Rectal smooth muscle tissue (tissue), 1 donor: Measurements from ENCODE around the gene TNXB.
"Not testable (repeated sequence)": the region's sequence is repeated elsewhere in the genome, so short reads cannot be mapped to it uniquely, and the experiment has no call there.

ENCODE experiments used
- H3K27ac ChIP-seq: one replicate; pipeline ENCODE4 v1.7.0; 2013; ENCODE audit warnings: low read depth, low read length, inconsistent platforms
- H3K27me3 ChIP-seq: one replicate; pipeline ENCODE4 v1.7.0; 2013; ENCODE audit warnings: low read length; ENCODE audit not compliant: control insufficient read depth, insufficient read depth
- H3K36me3 ChIP-seq: one replicate; pipeline ENCODE4 v1.7.0; 2013; ENCODE audit warnings: low read length; ENCODE audit not compliant: control insufficient read depth, insufficient read depth
- H3K4me1 ChIP-seq: one replicate; pipeline ENCODE4 v1.7.0; 2013; ENCODE audit warnings: low read length; ENCODE audit not compliant: control insufficient read depth, insufficient read depth
- H3K4me3 ChIP-seq: one replicate; pipeline ENCODE4 v1.7.0; 2013; ENCODE audit warnings: low read length
- H3K9ac ChIP-seq: one replicate; pipeline ENCODE4 v1.7.0; 2013; ENCODE audit warnings: low read length

TNXB gene

DNA sequence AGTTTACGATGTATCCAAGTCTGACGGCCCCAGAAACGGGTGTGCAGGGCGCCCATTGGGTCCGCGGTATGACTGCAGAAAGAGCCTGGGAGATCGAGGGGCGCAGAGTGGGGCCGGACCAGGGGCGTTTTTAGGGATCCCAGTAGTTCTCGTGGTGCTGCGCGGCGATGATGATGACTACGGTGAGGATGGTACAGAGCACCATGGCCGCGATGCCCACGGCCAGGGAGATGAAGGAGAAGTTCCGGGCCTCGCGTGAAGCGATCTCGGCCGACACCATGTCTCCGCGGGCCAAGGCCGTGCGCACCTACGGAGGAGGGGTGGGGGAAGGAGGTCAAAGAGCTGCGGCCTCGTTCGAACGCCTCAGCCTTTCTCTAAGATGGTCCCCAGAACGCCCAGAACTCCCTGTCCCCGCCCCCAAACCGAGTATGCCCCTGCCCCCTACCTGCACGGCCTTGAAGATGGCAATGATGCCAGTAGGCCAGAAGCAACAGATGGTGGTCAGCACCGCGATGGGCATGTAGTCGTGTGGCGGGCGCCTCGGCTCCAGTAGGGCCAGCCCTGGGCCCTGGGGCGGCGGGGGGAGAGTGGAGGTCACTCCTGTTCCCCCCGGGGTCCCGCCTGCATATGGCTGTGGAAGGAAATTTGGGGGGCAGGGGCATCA, 40.1 kb upstream of the TNXB start:
- H3K27me3 ChIP-seq, result peaks cover 2% of the 10 kb centered on the region
- peaks cover 2% of the 10 kb centered on the region for H3K36me3 ChIP-seq
- H3K27ac ChIP-seq, result no peak overlapping the region
- H3K4me3 ChIP-seq, result no peak overlapping the region
- H3K4me1 ChIP-seq, result peaks cover 12% of the 10 kb centered on the region
- no peak overlapping the region for H3K9ac ChIP-seq

DNA sequence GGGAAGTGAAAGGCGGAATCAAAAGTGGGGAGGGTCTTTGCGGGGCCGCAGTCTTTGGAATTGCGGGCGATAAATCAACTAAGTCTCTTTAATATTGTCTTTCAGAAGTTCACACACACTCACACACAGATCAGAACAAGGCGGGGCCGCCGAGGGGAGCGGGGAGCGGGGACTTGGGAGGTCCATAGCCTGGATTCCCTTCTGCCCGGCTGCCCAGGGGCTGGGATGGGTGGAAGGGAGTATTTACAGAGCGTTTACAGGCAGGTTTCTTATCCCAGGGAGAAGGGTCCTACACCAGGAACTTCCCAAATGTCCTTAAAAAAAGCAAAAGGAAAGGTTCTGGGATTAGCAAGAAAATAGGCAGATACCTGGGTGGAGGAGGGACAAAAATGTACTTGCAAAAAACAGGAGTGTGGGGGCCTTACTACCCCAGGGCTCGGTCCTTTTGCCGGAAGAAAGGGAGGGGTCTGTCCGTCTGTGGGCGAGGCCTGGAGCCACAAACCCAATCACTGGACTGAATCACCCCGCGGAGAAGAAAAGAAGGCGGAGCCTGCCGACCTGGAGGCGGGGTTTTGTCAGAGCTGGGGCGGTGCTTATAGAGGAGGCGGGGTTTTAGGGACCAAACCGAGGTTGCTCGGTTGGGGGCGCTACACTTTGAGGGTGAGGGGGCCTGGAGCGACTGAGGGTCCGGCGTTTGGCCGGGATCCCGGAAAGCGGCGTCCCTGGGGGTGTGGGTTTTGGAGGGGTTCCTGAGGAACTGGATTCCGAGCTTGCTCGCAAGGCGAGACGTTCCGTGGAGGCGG, 39.4 kb upstream of the TNXB start:
- H3K4me1 ChIP-seq, result peaks cover 12% of the 10 kb centered on the region
- H3K27ac ChIP-seq, result no peak overlapping the region
- peak overlapping the region; percentile 18 for H3K4me3 ChIP-seq
- no peak overlapping the region for H3K9ac ChIP-seq
- peaks cover 2% of the 10 kb centered on the region for H3K36me3 ChIP-seq
- peaks cover 2% of the 10 kb centered on the region for H3K27me3 ChIP-seq

DNA sequence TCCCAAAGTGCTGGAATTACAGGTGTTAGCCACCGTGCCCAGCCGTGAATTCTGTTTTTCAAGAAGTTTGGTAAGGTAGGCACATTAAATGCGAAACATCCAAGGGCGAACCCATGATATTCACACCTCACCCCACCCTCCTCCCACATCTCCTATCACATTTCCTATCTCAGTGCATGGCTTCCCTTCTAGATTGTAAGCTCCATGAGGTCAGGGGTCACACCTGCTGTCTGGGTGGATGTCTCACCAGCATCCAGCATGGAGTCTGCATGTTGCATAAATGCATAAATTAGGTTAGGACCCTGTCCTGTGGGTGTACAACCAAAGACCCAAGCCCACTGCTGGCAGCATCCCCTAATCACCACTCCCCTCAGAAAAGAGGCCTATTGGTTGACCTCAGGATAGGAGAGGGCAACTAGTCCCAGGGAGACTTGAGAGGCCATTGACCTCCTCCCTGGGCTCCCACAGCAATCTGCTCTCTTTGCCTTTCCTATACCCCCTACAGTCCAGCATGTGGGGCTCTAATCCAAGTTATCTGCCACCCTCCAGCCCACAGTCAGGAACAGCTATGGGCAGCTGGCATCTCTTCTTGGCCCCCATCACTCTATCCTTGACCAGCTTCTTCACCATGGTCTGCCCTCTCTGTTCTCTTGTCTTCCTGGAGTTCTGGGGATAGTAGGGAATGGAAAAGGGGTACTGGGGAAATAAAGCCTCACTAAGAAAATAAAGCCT, 38.4 kb upstream of the TNXB start:
- peaks cover 2% of the 10 kb centered on the region for H3K27me3 ChIP-seq
- no peak overlapping the region for H3K4me3 ChIP-seq
- no peak overlapping the region for H3K27ac ChIP-seq
- peaks cover 2% of the 10 kb centered on the region for H3K36me3 ChIP-seq
- no peak overlapping the region for H3K9ac ChIP-seq
- H3K4me1 ChIP-seq, result peaks cover 12% of the 10 kb centered on the region

DNA sequence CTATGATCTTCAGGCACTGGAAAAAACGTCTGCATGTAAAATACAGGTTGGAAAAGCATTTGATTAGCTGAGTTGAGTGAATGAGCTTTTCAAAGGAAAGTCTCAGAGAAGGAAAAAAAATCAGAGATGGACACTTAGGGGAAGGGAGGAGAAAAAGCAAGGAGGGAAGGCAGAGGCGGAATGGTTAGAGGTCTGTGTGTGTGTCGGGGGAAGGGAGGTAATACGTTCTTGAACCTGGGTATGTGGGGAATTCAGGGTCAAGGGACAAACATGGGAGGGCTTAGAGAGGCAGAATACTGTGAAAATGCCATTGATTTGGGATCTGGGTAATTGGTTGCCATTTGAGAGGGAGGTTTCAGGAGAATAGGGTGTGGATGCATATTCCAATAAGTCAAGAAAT, 37.5 kb upstream of the TNXB start:
- no peak overlapping the region for H3K9ac ChIP-seq
- no peak overlapping the region for H3K4me3 ChIP-seq
- H3K27ac ChIP-seq, result no peak overlapping the region
- H3K4me1 ChIP-seq, result peaks cover 8% of the 10 kb centered on the region
- H3K27me3 ChIP-seq, result peaks cover 2% of the 10 kb centered on the region
- peaks cover 2% of the 10 kb centered on the region for H3K36me3 ChIP-seq

DNA sequence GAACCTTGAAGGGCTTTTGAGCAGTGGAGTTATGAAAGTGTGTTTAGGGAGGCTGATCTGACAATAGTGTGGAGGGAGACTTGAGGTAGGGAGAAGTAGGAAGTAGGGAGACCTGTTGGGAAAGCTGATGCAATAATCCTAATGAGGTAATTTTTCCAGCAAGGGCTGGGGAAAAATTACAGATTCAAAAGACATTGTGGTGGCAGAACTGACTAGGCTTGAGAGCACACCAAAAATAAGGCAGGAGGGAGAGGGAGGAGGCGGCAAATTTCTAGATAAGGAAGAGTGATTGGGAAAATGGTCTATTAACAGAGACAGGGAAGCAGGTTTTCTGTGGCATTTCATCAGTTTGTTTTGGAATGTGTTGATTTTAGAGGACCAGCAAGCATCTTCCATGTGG, 37.1 kb upstream of the TNXB start:
- no peak overlapping the region for H3K9ac ChIP-seq
- H3K27me3 ChIP-seq, result peaks cover 2% of the 10 kb centered on the region
- no peak overlapping the region for H3K27ac ChIP-seq
- H3K36me3 ChIP-seq, result peaks cover 2% of the 10 kb centered on the region
- peaks cover 6% of the 10 kb centered on the region for H3K4me1 ChIP-seq
- H3K4me3 ChIP-seq, result no peak overlapping the region

DNA sequence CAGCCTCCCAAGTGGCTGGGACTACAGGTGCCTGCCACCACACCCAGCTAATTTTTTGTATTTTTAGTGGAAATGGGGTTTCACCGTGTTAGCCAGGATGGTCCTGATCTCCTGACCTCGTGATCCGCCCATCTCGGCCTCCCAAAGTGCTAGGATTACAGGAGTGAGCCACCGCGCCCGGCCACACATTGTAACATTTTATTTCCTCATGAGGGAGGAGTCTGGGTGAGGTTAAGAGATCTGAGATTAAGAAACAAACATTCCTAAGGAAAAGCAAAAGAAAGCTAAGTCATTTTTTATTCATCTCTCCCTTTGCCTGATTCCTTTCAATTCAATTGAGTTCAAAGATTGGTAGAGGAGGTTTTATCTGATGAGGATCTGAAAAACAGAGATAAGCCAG, 35.1 kb upstream of the TNXB start:
- H3K27ac ChIP-seq, H3K9ac ChIP-seq, H3K27me3 ChIP-seq, H3K36me3 ChIP-seq, H3K4me3 ChIP-seq, H3K4me1 ChIP-seq: not testable (repeated sequence)

DNA sequence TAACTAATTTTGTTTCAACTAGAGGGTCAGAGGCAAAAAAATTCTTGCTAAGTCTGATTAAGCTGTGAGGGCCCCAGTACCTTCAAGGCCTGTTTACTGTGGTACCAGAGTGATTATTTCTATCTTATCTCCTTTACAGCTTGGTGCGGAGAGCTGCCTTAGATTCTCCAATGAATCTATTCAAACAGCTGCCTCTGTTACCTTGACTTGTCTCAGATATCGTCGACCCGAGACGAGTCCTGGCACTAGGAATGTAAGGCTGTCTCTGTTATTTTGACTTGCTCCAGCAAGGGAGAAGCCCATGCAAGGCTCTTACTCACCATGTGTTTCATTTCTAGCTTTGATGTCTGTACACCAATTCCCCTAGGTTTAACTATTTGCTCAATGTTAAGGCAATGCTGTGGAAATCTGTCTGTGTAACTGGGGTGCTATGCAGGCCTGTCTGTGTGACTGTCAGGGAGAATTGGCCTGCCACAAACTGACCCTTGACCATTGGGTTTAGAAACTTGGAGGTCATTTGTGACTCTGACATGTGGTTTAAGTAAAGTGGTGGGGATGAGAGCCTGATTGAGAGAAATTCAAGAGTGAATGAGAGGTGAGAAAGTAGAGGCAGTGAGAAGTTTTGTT, 31.4 kb upstream of the TNXB start:
- Histone ChIP-seq H3K9ac (no peak overlapping the region), H3K4me1 (no peaks in the 10 kb centered on the region), H3K4me3 (no peak overlapping the region), H3K27me3 (no peaks in the 10 kb centered on the region), H3K36me3 (no peaks in the 10 kb centered on the region), H3K27ac (no peak overlapping the region)

DNA sequence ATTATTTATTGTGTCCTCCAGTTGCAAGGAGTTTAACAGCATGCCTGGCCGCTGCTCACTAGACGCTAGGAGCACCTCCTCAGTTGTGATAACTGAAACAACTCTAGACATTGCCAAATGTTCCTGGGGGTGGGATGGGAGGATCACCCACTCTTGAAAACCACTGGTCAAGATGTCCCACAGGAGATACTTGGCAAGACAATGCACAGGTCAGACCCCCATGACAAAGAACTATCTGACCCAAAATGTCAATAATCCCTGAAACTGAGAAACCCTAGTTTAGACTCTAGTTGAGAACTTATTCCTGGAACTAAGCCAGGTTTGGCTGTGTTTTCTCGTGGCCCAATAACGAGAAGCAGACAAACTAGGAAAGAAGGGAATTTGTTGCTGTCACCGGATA, 30.5 kb upstream of the TNXB start:
- Histone ChIP-seq H3K36me3 (no peaks in the 10 kb centered on the region), H3K4me1 (no peaks in the 10 kb centered on the region), H3K4me3 (no peak overlapping the region), H3K27ac (no peak overlapping the region), H3K9ac (no peak overlapping the region), H3K27me3 (no peaks in the 10 kb centered on the region)

DNA sequence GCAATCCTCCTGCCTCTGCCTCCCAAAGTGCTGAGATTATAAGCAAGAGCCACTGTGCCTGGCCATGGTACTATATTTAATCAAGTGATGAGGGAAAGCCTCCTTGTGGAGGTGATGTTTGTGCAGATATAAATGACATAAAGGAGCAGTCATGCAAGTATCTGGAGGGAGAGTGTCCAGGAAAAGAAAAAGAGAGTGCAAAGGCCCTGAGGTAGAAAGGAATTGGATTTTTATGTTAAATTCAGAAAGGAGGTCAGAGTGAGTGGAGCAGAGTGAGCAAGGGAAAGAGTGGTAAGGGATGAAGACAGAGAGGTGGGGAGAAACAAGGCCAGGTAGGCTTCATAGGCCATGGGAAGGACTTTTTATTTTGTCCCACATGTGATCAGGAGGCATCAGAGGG, 28.3 kb upstream of the TNXB start:
- no peaks in the 10 kb centered on the region for H3K27me3 ChIP-seq
- no peak overlapping the region for H3K9ac ChIP-seq
- no peak overlapping the region for H3K27ac ChIP-seq
- no peak overlapping the region for H3K4me3 ChIP-seq
- no peaks in the 10 kb centered on the region for H3K36me3 ChIP-seq
- H3K4me1 ChIP-seq, result no peaks in the 10 kb centered on the region

DNA sequence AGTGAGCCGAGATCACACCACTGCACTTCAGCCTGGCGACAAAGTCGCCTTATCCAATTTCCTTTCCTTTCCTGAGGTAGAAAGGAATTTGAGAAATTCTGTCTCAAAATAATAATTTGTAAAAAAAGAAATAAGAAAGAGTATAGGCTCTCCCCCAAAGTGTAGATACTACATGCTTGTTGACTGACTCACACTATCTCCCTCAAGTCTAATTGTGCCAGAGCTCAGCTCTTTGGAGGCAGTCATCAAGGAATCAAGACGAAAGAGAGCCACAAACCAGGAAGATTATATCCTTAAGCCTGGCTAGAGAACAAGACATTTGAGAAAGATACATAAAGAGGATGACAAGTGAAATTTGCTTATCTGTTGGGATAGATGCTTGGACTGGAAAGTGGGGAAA, 24.6 kb upstream of the TNXB start:
- no peak overlapping the region for H3K27ac ChIP-seq
- no peaks in the 10 kb centered on the region for H3K27me3 ChIP-seq

DNA sequence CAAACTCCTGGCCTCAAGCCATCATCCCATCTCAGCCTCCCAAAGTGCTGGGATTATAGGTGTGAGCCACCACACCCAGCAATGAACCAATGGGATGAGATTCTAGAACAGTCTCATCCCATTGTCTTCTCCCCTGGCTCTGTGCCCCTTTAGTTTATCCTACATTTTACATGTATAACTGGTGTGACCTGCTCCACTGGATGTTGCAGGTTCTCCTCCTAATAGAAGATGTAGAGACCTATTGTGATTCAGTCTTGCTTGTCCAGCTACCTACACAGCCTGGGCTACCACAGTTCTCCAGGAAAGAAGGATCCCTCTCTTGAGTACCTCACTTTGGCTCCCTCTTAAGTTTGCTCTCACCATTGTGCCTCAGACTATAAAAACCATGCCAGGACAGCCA, 23.0 kb upstream of the TNXB start:
- no peak overlapping the region for H3K4me3 ChIP-seq
- no peaks in the 10 kb centered on the region for H3K36me3 ChIP-seq
- no peak overlapping the region for H3K27ac ChIP-seq
- H3K4me1 ChIP-seq, result peaks cover 14% of the 10 kb centered on the region
- H3K27me3 ChIP-seq, result no peaks in the 10 kb centered on the region
- H3K9ac ChIP-seq, result no peak overlapping the region

More for the DNA sequence above, 24.6 kb upstream of the TNXB start:
- H3K36me3 ChIP-seq, result no peaks in the 10 kb centered on the region
- peaks cover 10% of the 10 kb centered on the region for H3K4me1 ChIP-seq
- H3K4me3 ChIP-seq, result no peak overlapping the region
- no peak overlapping the region for H3K9ac ChIP-seq

DNA sequence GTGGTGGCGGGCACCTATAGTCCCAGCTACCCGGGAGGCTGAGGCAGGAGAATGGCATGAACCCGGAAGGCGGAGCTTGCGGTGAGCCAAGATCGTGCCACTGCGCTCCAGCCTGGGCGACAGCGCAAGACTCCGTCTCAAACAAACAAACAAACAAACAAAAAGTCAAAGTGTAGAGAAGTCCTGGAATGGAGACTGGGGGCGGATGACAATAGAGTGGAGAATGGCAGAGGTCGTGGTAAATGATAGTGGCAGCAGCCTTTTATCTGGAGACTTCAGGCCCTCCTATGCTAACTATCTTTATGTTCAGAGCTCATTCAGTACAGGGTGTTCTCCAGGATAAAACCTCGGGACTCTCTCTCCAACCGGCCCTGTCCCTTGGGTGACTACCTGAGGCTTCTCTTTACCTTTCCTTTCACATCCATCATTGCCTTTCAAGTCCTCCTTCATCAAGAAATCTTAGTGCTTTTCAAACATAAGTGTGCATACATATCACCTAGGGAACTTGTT, 22.4 kb upstream of the TNXB start:
- H3K9ac ChIP-seq, result no peak overlapping the region
- H3K27me3 ChIP-seq, result no peaks in the 10 kb centered on the region
- peaks cover 3% of the 10 kb centered on the region for H3K36me3 ChIP-seq
- no peak overlapping the region for H3K27ac ChIP-seq
- no peak overlapping the region for H3K4me3 ChIP-seq
- peaks cover 14% of the 10 kb centered on the region for H3K4me1 ChIP-seq
